ENCODE measurements around the gene ROBO2.

ROBO2 gene

GRCh38 chr3:77303955-77304699 lies 264.2 kb downstream of the ROBO2 start:
- no peak for DNase-seq (ENCODE audit: low read depth in 1 of 2, low spot score in 1 of 2)
- H3K4me3 ChIP-seq (replicated peaks; ENCODE audit: insufficient read depth, low read length): no peak overlapping the region
- TF ChIP-seq SPI1 (IDR thresholded peaks at IDR 0.05; ENCODE audit: borderline replicate concordance, low read depth) (no peak), GABPA (IDR thresholded peaks at IDR 0.05; ENCODE audit: low read depth) (no peak)
- H3K27me3 ChIP-seq (ENCODE audit: insufficient read depth, poor library complexity, severe bottlenecking): no peaks in the 10 kb centered on the region
- H3K27ac ChIP-seq (replicated peaks): no peak overlapping the region

DNA sequence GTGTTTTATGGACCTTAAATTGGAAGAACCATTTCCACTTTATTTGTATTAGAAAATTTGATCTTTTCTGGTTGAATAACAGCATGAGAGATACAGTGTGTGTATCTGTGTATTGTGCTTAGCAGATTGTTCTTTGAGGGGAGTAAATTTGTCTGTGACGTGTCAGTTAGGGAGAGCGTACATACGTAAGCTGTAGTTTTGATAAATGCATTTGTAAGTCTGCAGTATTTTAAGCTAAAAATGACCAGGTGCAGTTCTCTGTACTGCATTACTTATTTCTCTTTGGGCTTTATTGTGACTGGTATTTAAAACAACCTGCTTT lies 264.8 kb downstream of the ROBO2 start:
- H3K27ac ChIP-seq (replicated peaks): no peak overlapping the region
- H3K27me3 ChIP-seq (ENCODE audit: insufficient read depth, poor library complexity, severe bottlenecking): no peaks in the 10 kb centered on the region
- TF ChIP-seq POLR2AphosphoS5 (IDR thresholded peaks at IDR 0.05; ENCODE audit: low read depth): no peak
- no peak for TF ChIP-seq SPI1 (IDR thresholded peaks at IDR 0.05; ENCODE audit: borderline replicate concordance, low read depth)
- TF ChIP-seq GABPA (IDR thresholded peaks at IDR 0.05; ENCODE audit: low read depth): no peak
- TF ChIP-seq CTCF (IDR thresholded peaks at IDR 0.05; ENCODE audit: insufficient read depth, low read length): no peak
- no peak for TF ChIP-seq REST (IDR thresholded peaks at IDR 0.05; ENCODE audit: insufficient replicate concordance, low read depth)
- H3K4me3 ChIP-seq (replicated peaks; ENCODE audit: insufficient read depth, low read length): no peak overlapping the region
- DNase-seq (ENCODE audit: low read depth in 1 of 2, low spot score in 1 of 2): no peak

- no peak for DNase-seq (ENCODE audit: low read depth in 1 of 2, low spot score in 1 of 2)
- H3K27me3 ChIP-seq (ENCODE audit: insufficient read depth, poor library complexity, severe bottlenecking): no peaks in the 10 kb centered on the region
- H3K4me3 ChIP-seq (replicated peaks; ENCODE audit: insufficient read depth, low read length): no peak overlapping the region
- TF ChIP-seq GABPA (IDR thresholded peaks at IDR 0.05; ENCODE audit: low read depth) (no peak), CTCF (IDR thresholded peaks at IDR 0.05; ENCODE audit: insufficient read depth, low read length) (no peak), POLR2AphosphoS5 (IDR thresholded peaks at IDR 0.05; ENCODE audit: low read depth) (no peak), REST (IDR thresholded peaks at IDR 0.05; ENCODE audit: insufficient replicate concordance, low read depth) (no peak), SPI1 (IDR thresholded peaks at IDR 0.05; ENCODE audit: borderline replicate concordance, low read depth) (no peak)
- H3K27ac ChIP-seq (replicated peaks): no peak overlapping the region
Measured at GRCh38 chr3:77309460-77309859, 269.6 kb downstream of the ROBO2 start.

DNA sequence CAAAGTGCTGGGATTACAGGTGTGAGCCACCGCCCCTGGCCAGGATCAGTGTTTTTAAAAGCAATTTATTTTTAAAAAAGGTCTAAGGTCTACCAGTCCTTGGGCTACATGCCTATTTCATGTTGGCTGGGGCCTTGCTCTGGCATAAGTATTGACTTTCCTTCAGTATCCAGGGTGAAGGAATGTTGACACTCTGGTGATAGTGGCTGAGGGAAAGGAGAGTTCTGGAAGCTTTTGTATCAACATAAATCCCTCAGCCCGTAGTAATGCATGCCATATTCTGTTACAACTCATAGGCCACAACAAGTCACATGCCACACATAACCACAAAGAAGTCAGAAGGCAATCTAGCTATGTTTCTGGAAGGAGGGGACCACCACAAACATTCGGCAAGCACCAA lies 273.9 kb downstream of the ROBO2 start:
- no peak for DNase-seq (ENCODE audit: low read depth in 1 of 2, low spot score in 1 of 2)
- H3K27me3 ChIP-seq (ENCODE audit: insufficient read depth, poor library complexity, severe bottlenecking): no peaks in the 10 kb centered on the region
- no peak overlapping the region for H3K4me3 ChIP-seq (replicated peaks; ENCODE audit: insufficient read depth, low read length)
- no peak overlapping the region for H3K27ac ChIP-seq (replicated peaks)
- TF ChIP-seq REST (IDR thresholded peaks at IDR 0.05; ENCODE audit: insufficient replicate concordance, low read depth) (no peak), GABPA (IDR thresholded peaks at IDR 0.05; ENCODE audit: low read depth) (no peak), POLR2AphosphoS5 (IDR thresholded peaks at IDR 0.05; ENCODE audit: low read depth) (no peak), CTCF (IDR thresholded peaks at IDR 0.05; ENCODE audit: insufficient read depth, low read length) (no peak)
